Right hindlimb (tissue), 1 donor: Measurements from ENCODE around the gene NPFFR1.
"Not testable (repeated sequence)": the region's sequence is repeated elsewhere in the genome, so short reads cannot be mapped to it uniquely, and the experiment has no call there.

Experiments used
- DNase-seq: peaks from one replicate; pipeline ENCODE4 v3.0.0-alpha.2; 2018

The NPFFR1 gene

DNA sequence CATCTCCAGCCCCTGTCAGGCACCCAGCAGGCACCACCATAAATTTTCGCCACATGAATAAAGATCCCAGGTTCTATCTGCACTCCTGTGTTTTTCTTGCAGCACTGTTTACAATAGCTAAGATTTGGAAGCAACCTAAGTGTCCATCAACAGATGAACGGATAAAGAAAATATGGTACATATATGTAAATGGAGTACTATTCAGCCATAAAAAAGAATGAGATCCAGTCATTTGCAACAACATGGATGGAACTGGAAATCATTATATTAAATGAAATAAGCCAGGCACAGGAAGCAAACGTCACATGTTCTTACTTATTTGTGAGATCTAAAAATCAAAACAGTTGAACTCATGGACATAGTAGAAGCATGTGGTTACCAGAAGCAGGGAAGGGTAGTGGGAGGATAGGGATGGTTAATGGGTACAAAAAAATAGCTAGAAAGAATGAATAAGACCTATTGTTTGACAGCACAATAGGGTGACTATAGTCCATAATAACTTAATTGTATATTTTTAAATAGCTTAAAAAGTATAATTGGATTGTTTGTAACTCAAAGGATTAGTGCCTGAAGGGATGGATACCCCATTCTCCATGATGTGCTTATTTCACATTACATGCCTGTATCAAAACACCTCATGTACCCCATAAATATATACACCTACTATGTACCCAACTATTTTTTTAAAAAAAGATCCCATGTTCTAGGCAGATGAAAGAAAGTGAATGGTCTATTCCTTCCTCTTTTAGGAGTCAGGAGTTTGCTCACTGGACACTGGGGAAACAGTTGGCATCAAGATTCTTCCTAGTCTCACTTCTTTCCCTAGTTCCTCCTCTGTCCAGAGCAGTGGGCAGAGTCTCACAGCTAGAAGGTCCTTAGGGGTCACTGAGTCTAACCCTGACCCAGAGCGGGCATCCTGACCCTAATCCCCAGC is 1.0 kb upstream of the NPFFR1 start:
- no peak for DNase-seq

DNA sequence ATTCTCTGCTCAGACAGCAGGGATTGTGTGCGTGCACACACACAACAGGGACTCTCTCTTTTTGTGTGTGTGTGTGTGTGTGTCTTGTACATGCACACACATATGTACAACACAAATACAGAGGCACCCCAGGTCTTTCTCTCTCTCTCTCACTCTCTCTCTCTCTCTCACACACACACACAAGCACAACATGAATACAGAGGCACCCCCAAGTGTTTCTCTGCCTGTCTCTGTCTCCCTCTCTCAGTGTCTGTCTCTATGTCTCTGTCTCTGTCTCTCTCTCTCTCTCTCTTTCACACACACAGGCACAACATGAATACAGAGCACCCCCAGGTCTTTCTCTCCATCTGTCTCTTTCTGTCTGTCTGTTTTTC is 746 bp downstream of the NPFFR1 start:
- no peak for DNase-seq

DNA sequence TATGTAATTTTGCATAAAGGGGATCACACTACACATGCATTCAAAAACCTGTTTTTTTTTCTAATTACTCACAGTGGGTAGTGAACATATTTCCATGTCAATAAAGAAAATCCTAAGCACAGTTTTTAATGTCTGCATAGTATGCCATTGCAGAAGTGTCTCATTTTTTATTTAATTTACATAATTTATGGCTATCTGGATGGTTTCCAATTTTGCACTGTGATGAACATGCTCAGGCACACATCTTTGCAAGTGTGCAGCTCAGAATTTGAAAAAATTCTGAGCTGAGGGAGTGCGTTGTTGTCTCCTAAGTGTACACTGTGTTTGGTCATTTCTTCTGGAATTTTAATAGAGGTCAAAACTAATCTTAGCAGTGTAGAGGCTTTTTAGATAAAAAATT is 2.2 kb downstream of the NPFFR1 start:
- no peak for DNase-seq

DNA sequence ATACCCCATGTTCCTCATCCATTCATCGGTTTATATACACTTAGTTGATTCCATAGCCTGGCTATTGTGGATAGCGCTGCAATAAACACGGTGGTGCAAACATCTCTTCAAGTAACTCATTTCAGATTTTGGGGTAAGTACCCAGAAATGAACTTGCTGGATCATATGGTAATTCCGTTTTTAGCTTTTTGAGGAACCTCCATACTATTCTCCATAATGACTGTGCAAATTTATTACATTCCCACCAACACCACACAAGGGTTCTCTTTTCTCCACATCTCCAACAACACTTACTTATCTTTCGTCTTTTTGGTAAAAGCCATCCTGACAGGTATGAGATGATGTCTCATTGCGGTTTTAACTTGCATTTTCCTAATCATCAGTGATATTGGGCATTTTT is 3.7 kb downstream of the NPFFR1 start:
- DNase-seq: no peak

DNA sequence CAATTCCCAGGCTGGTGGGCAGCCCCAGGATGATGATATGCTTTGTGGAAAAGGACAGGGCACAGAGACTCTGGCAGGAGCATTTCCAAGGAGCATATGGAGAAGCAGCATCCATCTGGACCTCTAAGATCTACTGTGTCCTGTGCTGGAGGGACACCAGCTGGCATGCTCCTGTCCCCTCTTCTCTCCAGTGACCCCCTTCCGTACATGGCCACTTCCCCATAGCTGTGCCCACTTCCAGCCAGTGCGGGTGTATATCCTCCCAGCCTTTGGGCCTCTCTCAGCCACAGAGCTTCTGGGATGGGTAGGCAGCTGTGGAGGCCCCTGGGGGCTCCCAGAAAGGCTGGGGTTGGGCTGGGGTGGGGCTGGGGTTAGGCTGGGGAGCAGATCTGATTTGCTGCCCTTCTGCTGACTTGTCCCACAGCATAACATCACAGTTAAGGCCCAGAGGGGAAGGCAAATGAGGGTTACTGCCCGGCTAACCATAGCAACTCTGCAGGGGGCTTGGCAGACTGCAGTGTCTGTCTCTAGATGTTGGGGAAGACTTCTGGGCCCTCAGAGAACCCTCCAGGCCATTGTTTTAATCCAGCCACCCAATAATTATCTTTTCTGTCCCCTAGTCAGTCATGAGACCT is 6.3 kb downstream of the NPFFR1 start:
- DNase-seq: no peak

DNA sequence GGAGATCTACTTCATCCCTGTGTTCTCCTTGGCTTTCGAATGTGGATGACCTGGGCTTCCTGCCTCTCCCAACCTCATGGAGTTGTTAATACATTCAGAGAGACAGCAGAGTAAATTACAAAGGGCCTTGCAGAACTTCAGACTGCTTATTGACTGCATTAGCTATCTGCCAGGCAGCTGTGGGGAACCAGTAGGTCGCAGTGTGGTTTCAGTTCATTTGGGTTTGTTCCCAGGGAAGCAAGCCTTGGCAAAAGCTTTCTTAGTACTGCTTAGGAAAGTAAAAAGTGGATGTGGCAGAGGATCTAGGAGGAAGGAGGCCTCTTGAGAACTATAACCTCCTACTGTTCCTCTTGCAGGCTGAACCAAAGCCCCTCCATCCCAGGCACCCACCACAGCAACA is 9.2 kb downstream of the NPFFR1 start:
- DNase-seq: peak; percentile 43

DNA sequence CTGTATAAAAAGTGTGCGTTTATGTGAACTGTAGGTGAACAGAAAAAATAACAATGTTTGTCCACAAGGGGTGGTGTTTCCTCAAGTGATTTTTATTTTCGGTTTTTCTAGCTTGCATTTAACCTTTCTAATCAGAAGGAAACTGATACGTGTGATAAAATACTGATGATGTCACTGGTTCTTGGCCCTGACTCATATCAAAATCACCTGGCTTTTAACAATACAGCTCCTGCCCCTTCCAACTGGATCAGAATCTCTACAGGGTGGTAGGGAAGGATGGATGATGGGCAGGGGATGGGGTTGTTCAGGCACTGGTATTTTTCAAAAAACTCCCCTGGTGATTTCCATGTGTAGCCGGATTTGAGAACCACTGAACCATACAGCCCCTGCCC is 10.9 kb downstream of the NPFFR1 start:
- no peak for DNase-seq

DNA sequence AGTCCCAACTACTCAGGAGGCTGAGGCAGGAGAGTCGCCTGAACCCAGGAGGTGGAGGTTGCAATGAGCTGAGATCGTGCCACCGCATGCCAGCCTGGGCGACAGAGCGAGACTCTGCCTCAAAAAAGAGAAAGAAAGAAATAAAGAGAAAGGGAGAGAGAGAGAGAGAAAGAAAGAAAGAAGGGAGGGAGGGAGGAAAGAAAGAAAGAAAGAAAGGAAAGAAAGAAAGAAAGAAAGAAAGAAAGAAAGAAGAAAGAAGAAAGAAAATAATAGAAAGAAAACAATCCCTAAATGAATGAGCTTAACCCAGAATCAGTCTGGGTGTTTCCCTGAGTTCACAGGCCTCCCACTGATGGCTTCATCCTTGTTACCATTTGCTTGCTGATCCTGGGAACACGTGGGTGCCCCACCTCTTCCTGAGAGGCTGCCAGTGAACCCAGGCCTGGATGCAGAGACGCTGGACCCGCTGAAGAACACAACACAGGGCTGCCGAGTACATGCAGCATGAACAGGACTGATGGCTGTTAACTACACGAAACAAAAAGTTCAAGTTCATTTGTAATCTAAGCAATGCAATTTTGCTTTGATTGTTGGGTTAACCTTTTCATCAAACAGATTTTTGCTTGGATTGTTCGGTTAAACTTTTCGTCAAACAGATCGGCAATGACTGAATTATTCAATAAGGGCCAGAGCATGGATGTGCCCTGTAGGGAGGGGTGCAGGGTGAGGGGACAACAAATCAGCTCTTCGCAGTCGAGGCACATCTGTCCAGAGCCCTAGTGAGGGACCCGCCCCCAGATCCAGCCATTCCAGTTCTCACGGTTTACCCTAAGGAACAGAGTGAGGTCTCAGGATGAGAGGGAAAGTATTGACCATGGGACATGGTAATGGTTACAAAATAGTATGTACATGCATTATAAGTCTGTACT is 11.5 kb downstream of the NPFFR1 start:
- no peak for DNase-seq

DNA sequence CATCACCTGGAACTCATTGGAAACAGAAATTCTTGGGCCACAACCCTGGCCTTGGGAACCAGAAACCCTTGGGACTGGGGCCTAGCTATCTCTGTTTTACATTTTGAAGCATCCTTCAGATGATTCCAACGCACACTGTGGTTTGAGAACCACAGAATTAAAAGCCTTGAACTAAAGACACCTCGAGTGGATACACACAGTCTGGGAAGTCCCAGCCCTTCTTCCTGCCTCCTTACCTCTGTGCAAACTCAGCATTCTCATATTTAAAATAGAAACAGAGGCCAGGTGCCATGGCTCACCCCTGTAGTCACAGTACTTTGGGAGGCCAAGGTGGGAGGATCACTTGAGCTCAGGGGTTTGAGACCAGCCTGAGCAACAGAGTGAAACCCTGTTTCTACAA is 12.9 kb downstream of the NPFFR1 start:
- DNase-seq: no peak

DNA sequence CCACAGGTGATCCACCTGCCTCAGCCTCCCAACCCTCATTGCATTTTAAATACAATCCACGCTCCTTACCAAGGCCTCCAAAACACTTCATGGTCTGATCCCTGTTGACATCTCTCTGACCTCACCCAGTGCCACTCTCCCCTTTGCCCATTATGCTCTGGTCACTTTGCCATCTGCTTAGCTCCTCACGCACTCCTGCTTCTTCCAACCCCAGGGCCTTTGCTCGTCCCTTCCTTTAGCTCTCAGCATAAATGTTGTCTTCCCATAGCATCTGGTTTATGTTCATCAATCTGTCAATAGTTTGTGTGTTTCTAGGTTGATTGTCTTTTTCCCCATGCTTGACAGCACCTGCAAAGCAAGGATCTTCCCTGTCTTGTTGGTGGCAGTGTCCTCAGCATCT is 14.1 kb downstream of the NPFFR1 start:
- no peak for DNase-seq

DNA sequence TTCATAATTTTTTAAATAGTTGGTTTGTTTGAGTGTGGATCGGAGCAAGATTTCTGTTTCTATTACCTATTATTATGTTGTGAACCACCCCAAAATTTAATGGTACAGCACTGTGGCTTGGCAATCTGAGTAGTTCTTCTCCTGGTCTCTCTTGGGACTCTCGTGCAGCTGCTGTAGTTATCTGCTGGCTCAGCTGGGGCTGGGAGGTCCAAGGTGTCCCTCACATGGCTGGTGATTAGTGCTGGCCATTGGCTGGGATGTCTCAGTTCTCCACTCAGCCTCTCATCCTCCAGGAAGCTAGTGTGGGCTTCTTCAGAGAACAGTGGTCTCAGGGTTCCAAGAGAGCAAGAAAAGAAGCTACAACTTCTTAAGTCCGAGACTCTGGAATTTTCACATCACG is 15.4 kb downstream of the NPFFR1 start:
- no peak for DNase-seq

DNA sequence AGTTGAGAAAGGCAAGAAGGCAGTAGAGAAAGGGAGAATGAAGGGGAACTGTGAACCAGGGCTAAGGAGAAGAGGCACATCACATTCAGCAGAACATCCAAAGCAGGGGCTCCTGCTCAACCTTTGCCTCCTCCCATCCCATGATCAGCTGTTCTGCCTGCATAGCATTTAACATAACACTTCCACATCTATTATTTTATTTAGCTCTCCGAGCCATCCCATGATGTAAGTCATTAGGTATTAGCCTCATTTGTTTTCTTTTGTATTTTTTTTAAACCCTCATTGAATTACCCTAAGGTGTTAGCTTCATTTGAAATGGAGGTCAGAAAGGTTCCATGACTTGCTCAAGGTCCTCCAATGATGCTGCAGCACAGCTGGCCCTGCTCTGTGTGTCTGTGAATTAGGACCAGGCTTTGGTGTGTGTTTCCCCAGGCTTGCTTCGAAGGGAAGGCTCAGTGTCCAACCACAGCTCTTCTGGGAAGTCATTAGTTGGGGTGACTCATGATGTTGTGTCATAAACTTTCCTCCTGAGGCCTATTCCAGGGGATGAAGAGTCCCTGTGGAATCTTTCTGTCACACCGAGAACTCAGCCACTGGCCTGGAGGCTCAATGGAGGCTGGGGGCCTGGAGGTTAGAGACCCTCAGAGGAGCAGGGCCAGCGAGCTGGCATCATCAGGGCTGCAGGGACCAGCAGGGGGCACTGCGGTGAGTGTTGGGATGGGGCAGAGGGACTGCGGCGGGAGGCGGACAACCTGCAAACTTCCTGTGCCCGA is 16.5 kb downstream of the NPFFR1 start:
- no peak for DNase-seq

DNA sequence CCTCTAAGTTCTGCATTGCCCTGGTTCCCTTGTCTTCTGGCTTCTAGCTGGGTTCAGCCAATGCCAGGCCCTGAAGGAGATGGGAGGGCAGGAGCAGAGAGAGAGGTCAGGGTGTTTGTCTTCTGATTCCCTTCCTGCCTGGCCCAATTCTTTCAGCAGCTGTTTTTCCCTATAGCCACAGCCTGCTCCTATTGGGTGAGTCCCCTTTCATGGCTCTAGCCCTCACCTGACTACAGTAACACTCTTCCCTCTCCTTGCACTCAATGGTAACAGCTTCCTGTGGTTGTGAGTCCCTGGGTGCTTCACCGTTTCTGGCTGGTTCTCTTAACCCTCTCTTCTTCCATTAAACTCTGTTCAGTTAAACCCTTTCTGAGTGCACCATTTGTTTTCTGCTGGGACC is 17.1 kb downstream of the NPFFR1 start:
- DNase-seq: no peak

DNA sequence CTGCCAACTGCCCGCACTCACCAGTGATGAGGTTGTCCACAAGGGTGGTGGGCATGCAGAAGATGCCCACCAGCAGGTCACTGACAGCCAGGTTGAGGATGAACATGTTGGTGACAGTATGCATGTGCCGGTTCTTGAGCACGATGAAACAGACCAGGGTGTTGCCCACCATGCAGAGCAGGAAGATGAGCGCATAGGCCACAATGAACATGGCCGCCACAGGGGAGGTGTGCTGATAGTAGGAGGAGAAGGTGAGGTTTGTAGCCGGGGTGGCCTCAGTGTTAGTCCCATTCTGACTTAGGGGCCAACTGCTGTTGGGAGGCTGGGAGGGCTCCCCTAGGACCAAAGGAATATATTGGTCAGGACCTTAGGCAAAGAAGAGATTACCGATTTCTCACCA is 17.7 kb downstream of the NPFFR1 start:
- no peak for DNase-seq

DNA sequence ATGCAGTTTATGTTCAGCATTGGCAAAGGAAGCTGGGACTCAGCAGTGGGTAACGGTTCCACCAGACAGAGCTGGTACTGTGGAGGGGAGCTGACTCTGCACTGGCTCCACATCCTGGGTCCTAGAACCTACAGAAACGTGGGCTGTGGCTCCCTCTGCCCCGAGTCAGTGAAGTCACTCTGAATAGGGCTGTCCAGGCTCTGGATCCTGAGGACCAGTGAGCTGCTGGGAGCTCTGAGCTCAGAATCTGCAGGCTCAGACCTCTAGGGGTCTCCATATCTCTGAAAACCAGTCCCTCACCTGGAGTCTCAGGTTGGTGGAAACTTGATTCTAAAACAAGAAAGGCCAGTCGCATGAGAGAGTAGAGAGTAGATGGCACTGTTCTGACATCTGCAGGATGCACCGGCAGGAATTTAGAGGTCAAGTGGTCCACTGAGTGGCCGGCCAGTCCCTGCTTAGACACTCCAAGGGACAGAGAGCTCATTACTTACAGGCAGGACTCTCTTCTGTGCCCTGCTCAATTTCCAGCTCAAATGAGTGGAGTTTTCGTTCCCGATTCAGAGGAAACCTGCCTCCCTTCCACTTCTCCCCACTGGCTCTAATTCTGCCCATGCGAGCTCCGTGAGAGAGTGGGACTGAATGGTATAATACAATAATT is 18.6 kb downstream of the NPFFR1 start:
- no peak for DNase-seq

DNA sequence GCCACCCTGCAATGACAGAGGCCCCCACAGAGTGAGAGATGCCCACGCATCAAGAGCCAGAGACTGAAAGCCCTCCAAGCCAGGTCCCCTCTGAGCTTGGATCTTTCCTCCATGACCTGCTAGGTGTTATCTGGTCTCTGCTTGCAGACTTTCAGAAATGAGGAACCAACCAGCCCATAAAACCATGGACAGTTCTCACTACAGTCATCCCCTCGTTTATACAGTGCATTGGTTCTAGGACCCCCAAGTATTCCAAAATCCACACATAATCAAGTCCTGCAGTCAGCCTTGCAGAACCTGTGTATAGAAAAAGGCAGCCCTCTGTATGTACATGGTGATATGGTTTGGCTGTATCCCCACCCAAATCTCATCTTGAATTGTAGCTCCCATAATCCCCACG is 23.1 kb downstream of the NPFFR1 start:
- no peak for DNase-seq

DNA sequence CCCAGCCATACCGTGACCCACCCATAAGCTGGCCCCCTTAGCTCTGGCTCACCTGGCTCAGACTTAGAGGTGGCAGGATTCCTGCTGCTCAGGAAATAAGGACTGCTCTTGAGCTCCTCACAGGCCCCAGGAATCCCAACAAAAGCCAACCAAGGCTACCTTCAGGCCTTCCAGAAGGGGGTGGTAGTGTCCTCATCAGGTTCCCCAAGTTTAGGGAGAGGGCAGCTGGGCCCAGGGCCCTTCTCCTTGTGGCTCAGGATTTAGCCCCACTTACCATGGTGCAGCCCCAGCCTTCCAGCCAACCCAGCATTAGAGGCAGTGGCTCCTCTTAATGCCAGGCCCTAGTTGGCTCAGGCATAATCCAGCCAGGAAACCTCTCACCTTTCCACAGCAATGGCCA is 23.5 kb downstream of the NPFFR1 start:
- DNase-seq: no peak

DNA sequence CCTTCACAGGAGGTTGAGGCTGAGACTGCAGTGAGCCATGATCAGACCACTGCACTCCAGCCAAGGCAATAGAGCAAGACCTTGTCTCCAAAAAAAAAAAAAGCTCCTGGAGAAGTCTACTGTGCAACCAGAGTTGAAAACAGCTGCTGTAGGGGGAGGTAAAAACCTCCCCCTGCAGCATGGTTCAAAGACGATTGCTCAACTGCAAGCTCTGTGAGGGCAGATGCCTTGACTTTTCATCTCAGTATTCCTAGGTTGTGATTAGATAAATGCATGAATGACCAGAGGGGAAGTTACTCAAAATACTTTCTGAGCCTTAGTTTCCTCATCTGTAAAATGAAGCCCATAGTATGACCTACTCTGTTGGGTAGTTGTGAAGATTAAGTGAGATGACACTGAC is 25.6 kb downstream of the NPFFR1 start:
- DNase-seq: no peak

DNA sequence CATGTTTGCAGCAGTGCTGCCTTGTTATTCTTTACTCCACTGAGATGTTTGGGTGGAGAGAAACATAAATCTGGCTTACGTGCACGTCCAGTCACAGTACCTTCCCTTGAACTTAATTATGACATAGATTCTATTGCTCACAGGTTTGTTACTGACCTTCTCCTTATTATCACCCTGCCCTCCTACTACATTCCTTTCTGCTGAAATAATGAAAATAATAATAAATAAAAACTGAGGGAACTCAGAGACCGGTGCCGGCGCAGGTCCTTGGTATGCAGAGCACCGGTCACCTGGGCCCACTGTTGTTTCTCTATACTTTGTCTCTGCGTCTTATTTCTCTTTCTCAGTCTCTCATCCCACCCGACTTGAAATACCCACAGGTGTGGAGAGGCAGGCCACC is 26.0 kb downstream of the NPFFR1 start:
- DNase-seq: not testable (repeated sequence)

DNA sequence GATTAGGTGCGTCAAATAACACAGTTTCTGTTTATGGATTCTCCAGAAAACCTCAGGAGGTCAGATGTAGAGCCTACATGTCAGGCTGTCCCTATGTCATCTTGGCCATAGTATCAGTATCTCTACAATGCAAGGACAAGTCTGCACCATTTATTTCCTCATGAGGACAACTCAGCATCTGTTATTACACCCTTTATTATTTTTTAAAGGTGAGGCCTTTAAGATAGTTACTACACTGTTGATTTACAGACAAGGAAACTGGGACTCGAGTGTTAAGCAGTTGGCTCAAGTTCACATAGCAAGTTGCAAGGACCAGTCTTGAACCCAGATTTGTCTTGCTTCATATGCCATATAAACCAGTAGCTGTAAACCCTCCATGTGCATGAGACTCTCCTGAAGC is 27.3 kb downstream of the NPFFR1 start:
- no peak for DNase-seq

DNA sequence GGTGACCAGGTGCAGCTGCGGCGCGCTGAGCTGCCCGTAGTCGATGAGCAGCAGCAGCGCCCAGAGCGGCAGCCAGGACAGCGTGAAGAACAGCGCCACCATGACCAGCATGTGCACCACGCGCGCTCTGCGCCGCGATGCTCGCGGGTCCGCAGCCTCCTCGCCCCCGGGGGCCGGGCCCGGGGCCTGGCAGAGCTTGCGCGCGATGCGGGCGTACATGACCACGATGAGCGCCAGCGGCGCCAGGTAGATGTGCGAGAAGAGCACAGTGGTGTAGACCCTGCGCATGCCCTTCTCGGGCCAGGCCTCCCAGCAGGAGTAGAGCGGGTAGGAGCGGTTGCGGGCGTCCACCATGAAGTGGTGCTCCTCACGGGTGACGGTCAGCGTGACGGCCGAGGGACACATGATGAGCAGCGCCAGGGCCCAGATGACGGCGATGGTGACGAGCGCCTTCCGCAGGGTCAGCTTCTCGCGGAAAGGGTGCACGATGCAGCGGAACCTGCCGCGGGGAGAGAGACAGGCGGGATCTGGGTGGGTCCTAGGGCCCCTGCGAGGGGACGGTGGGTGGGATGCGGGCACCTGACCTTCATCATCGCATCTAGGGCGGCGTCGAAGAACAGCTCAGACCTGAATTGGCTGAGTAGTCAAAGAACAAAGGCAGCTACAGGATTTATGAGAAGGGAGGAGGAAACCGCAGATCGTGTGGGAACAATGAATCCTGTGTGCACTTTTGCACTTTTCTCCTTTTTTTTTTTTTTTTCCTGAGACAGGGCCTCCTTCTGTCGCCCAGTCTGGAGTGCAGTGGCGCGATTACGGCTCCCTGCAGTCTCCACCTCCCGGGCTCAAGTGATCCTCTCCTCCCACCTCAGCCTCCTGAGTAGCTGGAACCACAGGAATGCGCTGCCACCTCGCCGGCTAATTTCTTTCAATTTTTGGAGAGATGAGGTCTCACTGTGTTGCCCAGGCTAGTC is 28.2 kb downstream of the NPFFR1 start:
- no peak for DNase-seq
